HEK293 (cell line): ENCODE results near the gene TES.
A peak's percentile ranks its signal among the peaks of the same experiment; 100 is the strongest.

ENCODE experiments used
- ATF2 ChIP-seq: fragments of 450-650 bp; formaldehyde crosslinking; IDR thresholded peaks from 2 replicates; pipeline ENCODE4 v1.5.1; 2016; ENCODE audit warnings: missing biosample characterization, missing genetic modification characterization, low read depth
- BCL6B ChIP-seq: fragments of 450-650 bp; formaldehyde crosslinking; IDR thresholded peaks from 2 replicates; pipeline ENCODE4 v1.5.1; 2017; ENCODE audit warnings: missing biosample characterization, missing genetic modification characterization
- FEZF1 ChIP-seq: fragments of 450-650 bp; formaldehyde crosslinking; IDR thresholded peaks from 2 replicates; pipeline ENCODE4 v1.5.1; 2016; ENCODE audit warnings: missing biosample characterization, missing genetic modification characterization
- GFI1B ChIP-seq: fragments of 450-650 bp; formaldehyde crosslinking; IDR thresholded peaks from 2 replicates; pipeline ENCODE4 v1.5.1; 2016; ENCODE audit warnings: missing biosample characterization, missing genetic modification characterization
- GLIS2 ChIP-seq: fragments of 450-650 bp; formaldehyde crosslinking; IDR thresholded peaks from 2 replicates; pipeline ENCODE4 v1.5.1; 2016; ENCODE audit warnings: missing biosample characterization, missing genetic modification characterization
- HOXA7 ChIP-seq: sonication (generic); formaldehyde crosslinking; IDR thresholded peaks from 2 replicates; pipeline ENCODE4 v1.8.1; 2022; ENCODE audit warnings: missing genetic modification reagents, borderline replicate concordance
- IKZF3 ChIP-seq: fragments of 450-650 bp; IDR thresholded peaks from 2 replicates; pipeline ENCODE4 v1.5.0; 2018; ENCODE audit warnings: missing biosample characterization, mild to moderate bottlenecking, missing genetic modification characterization, moderate library complexity
- TSHZ1 ChIP-seq: fragments of 450-650 bp; formaldehyde crosslinking; IDR thresholded peaks from 2 replicates; pipeline ENCODE4 v1.5.1; 2016; ENCODE audit warnings: missing biosample characterization, missing genetic modification characterization, borderline replicate concordance
- ZBTB8A ChIP-seq: fragments of 450-650 bp; formaldehyde crosslinking; IDR thresholded peaks from 2 replicates; pipeline ENCODE4 v1.5.1; 2016; ENCODE audit warnings: missing biosample characterization, missing genetic modification characterization
- ZEB2 ChIP-seq: fragments of 450-650 bp; formaldehyde crosslinking; IDR thresholded peaks from 2 replicates; pipeline ENCODE4 v1.5.1; 2016; ENCODE audit warnings: missing biosample characterization, missing genetic modification characterization
- ZNF148 ChIP-seq: fragments of 450-650 bp; formaldehyde crosslinking; IDR thresholded peaks from 2 replicates; pipeline ENCODE4 v1.5.0; 2017; ENCODE audit warnings: missing biosample characterization, missing genetic modification characterization, borderline replicate concordance
- ZNF202 ChIP-seq: fragments of 450-650 bp; formaldehyde crosslinking; IDR thresholded peaks from 2 replicates; pipeline ENCODE4 v1.5.1; 2016; ENCODE audit warnings: missing biosample characterization, missing genetic modification characterization, borderline replicate concordance
- ZNF302 ChIP-seq: fragments of 450-650 bp; formaldehyde crosslinking; IDR thresholded peaks from 2 replicates; pipeline ENCODE4 v1.5.1; 2016; ENCODE audit warnings: missing biosample characterization, missing genetic modification characterization, low read depth
- ZNF394 ChIP-seq: fragments of 450-650 bp; formaldehyde crosslinking; IDR thresholded peaks from 2 replicates; pipeline ENCODE4 v1.5.1; 2016; ENCODE audit warnings: missing biosample characterization, missing genetic modification characterization, mild to moderate bottlenecking, moderate library complexity, borderline replicate concordance
- ZXDB ChIP-seq: fragments of 450-650 bp; formaldehyde crosslinking; IDR thresholded peaks from 2 replicates; pipeline ENCODE4 v1.5.1; 2016; ENCODE audit warnings: missing biosample characterization, missing genetic modification characterization
- TF ChIP-seq, protein P1 (sequence below): fragments of 450-650 bp; formaldehyde crosslinking; IDR thresholded peaks from 2 replicates; pipeline ENCODE4 v1.5.1; 2016; ENCODE audit warnings: missing biosample characterization, missing genetic modification characterization
- TF ChIP-seq, protein P2 (sequence below): fragments of 450-650 bp; formaldehyde crosslinking; IDR thresholded peaks from 2 replicates; pipeline ENCODE4 v1.5.1; 2016; ENCODE audit warnings: missing biosample characterization, missing genetic modification characterization
- TF ChIP-seq, protein P3 (sequence below): fragments of 450-650 bp; formaldehyde crosslinking; IDR thresholded peaks from 2 replicates; pipeline ENCODE4 v1.5.1; 2017; ENCODE audit warnings: missing biosample characterization, missing genetic modification characterization
- TF ChIP-seq, protein P4 (sequence below): fragments of 450-650 bp; formaldehyde crosslinking; IDR thresholded peaks from 2 replicates; pipeline ENCODE4 v1.5.1; 2017; ENCODE audit warnings: missing biosample characterization, missing genetic modification characterization

The TES gene

GRCh38 chr7:116200963-116201362 is 9.4 kb upstream of the TES start (continued):
- TF ChIP-seq TSHZ1 (tag by site-specific recombination), result peak; percentile 55; the same call in 1 of the 2 replicates
- TF ChIP-seq, protein P1, sequence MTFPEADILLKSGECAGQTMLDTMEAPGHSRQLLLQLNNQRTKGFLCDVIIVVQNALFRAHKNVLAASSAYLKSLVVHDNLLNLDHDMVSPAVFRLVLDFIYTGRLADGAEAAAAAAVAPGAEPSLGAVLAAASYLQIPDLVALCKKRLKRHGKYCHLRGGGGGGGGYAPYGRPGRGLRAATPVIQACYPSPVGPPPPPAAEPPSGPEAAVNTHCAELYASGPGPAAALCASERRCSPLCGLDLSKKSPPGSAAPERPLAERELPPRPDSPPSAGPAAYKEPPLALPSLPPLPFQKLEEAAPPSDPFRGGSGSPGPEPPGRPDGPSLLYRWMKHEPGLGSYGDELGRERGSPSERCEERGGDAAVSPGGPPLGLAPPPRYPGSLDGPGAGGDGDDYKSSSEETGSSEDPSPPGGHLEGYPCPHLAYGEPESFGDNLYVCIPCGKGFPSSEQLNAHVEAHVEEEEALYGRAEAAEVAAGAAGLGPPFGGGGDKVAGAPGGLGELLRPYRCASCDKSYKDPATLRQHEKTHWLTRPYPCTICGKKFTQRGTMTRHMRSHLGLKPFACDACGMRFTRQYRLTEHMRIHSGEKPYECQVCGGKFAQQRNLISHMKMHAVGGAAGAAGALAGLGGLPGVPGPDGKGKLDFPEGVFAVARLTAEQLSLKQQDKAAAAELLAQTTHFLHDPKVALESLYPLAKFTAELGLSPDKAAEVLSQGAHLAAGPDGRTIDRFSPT (tag by site-specific recombination), result no peak
- TF ChIP-seq, protein P2, sequence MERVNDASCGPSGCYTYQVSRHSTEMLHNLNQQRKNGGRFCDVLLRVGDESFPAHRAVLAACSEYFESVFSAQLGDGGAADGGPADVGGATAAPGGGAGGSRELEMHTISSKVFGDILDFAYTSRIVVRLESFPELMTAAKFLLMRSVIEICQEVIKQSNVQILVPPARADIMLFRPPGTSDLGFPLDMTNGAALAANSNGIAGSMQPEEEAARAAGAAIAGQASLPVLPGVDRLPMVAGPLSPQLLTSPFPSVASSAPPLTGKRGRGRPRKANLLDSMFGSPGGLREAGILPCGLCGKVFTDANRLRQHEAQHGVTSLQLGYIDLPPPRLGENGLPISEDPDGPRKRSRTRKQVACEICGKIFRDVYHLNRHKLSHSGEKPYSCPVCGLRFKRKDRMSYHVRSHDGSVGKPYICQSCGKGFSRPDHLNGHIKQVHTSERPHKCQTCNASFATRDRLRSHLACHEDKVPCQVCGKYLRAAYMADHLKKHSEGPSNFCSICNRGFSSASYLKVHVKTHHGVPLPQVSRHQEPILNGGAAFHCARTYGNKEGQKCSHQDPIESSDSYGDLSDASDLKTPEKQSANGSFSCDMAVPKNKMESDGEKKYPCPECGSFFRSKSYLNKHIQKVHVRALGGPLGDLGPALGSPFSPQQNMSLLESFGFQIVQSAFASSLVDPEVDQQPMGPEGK, result peak; percentile 28; the same call in 1 of the 2 replicates
- peak; percentile 78 for TF ChIP-seq ZXDB (tag by site-specific recombination)
- TF ChIP-seq, protein P3, sequence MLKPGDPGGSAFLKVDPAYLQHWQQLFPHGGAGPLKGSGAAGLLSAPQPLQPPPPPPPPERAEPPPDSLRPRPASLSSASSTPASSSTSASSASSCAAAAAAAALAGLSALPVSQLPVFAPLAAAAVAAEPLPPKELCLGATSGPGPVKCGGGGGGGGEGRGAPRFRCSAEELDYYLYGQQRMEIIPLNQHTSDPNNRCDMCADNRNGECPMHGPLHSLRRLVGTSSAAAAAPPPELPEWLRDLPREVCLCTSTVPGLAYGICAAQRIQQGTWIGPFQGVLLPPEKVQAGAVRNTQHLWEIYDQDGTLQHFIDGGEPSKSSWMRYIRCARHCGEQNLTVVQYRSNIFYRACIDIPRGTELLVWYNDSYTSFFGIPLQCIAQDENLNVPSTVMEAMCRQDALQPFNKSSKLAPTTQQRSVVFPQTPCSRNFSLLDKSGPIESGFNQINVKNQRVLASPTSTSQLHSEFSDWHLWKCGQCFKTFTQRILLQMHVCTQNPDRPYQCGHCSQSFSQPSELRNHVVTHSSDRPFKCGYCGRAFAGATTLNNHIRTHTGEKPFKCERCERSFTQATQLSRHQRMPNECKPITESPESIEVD (tag by site-specific recombination), result peak; percentile 56; the same call in 1 of the 2 replicates
- TF ChIP-seq ZNF394 (tag by site-specific recombination), result no peak
- TF ChIP-seq FEZF1 (tag by site-specific recombination), result peak; percentile 82
- no peak; the same call in 1 of the 2 replicates for TF ChIP-seq ZBTB8A
- peak; percentile 76; the same call in 1 of the 2 replicates for TF ChIP-seq ZEB2 (tag by site-specific recombination)
- TF ChIP-seq GLIS2 (tag by site-specific recombination), result no peak
- 0 out of 2 replicates have a peak, but pooled peaks have one; percentile 38 for TF ChIP-seq BCL6B (tag by site-specific recombination)
- 0 out of 2 replicates have a peak, but pooled peaks have one; percentile 23 for TF ChIP-seq GFI1B (tag by site-specific recombination)
- no peak for TF ChIP-seq ZNF148 (tag by site-specific recombination)
- TF ChIP-seq, protein P4, sequence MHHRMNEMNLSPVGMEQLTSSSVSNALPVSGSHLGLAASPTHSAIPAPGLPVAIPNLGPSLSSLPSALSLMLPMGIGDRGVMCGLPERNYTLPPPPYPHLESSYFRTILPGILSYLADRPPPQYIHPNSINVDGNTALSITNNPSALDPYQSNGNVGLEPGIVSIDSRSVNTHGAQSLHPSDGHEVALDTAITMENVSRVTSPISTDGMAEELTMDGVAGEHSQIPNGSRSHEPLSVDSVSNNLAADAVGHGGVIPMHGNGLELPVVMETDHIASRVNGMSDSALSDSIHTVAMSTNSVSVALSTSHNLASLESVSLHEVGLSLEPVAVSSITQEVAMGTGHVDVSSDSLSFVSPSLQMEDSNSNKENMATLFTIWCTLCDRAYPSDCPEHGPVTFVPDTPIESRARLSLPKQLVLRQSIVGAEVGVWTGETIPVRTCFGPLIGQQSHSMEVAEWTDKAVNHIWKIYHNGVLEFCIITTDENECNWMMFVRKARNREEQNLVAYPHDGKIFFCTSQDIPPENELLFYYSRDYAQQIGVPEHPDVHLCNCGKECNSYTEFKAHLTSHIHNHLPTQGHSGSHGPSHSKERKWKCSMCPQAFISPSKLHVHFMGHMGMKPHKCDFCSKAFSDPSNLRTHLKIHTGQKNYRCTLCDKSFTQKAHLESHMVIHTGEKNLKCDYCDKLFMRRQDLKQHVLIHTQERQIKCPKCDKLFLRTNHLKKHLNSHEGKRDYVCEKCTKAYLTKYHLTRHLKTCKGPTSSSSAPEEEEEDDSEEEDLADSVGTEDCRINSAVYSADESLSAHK, result peak; percentile 55; the same call in 1 of the 2 replicates
- no peak for TF ChIP-seq ZNF202
- no peak for TF ChIP-seq ZNF302
- TF ChIP-seq IKZF3 (tag by site-specific recombination), result peak; percentile 38
- no peak for TF ChIP-seq HOXA7
- no peak for TF ChIP-seq ATF2
